ENCODE data around the gene MMP20. TPM values are rescaled to one million over a fixed set of nuclear protein-coding genes. Genes with fewer than 3 reads are reported as not detected.

Gene MMP20
- total RNA-seq, 4 donors from 2014 or later, result not detected

GRCh38 chr11:102604875-102605274 lies 20.3 kb downstream of the MMP20 start:
- 82% methylated on average over 3 of the region's 3 CpGs for WGBS
- no peak for DNase-seq (ENCODE audit: extremely low spot score)
- H3K4me1 ChIP-seq, result peaks cover 0 to 4% (median 2%) of the 10 kb centered on the region in 4 donors
- no peaks in the 10 kb centered on the region for H3K9me3 ChIP-seq
- H3K36me3 ChIP-seq, result no peaks in the 10 kb centered on the region
- no peak for TF ChIP-seq POLR2A (IDR thresholded peaks at IDR 0.05; ENCODE audit: low read depth)
- TF ChIP-seq EP300 (IDR thresholded peaks at IDR 0.05), result no peak
- TF ChIP-seq CTCF (IDR thresholded peaks at IDR 0.05), result no peak
- no peak for TF ChIP-seq POLR2AphosphoS5 (IDR thresholded peaks at IDR 0.05)
- intact Hi-C loops (cut with DNase I), result no loop called here
- H3K27me3 ChIP-seq, result no peaks in the 10 kb centered on the region
- H3K4me3 ChIP-seq, result no peak overlapping the region
- no peak overlapping the region for H3K27ac ChIP-seq (replicated peaks in 1 of 4)

GRCh38 chr11:102604011-102604410 lies 21.1 kb downstream of the MMP20 start:
- 80% methylated on average over 1 of the region's 1 CpG for WGBS

GRCh38 chr11:102603576-102603975 lies 21.6 kb downstream of the MMP20 start:
- Histone ChIP-seq H3K9me3 (no peaks in the 10 kb centered on the region), H3K36me3 (no peaks in the 10 kb centered on the region), H3K27ac (replicated peaks in 1 of 4) (peak overlapping the region in 2 of 4 donors; percentile 33 to 37), H3K4me1 (peaks cover 0 to 12% (median 2%) of the 10 kb centered on the region in 4 donors), H3K27me3 (no peaks in the 10 kb centered on the region), H3K4me3 (no peak overlapping the region)
- no peak for DNase-seq (ENCODE audit: extremely low spot score)
- intact Hi-C loops (cut with DNase I), result no loop called here
- TF ChIP-seq EP300 (IDR thresholded peaks at IDR 0.05) (no peak), POLR2AphosphoS5 (IDR thresholded peaks at IDR 0.05) (no peak), POLR2A (IDR thresholded peaks at IDR 0.05; ENCODE audit: low read depth) (no peak), CTCF (IDR thresholded peaks at IDR 0.05) (no peak)
- WGBS, result 63% methylated on average over 5 of the region's 5 CpGs

More at GRCh38 chr11:102604011-102604410, 21.1 kb downstream of the MMP20 start:
- intact Hi-C loops (cut with DNase I), result no loop called here
- no peak for DNase-seq (ENCODE audit: extremely low spot score)
- no peak overlapping the region for H3K4me3 ChIP-seq
- no peak for TF ChIP-seq POLR2A (IDR thresholded peaks at IDR 0.05; ENCODE audit: low read depth)
- no peak for TF ChIP-seq CTCF (IDR thresholded peaks at IDR 0.05)
- TF ChIP-seq EP300 (IDR thresholded peaks at IDR 0.05), result no peak
- no peak for TF ChIP-seq POLR2AphosphoS5 (IDR thresholded peaks at IDR 0.05)
- no peaks in the 10 kb centered on the region for H3K27me3 ChIP-seq
- peaks cover 0 to 12% (median 2%) of the 10 kb centered on the region in 4 donors for H3K4me1 ChIP-seq
- H3K9me3 ChIP-seq, result no peaks in the 10 kb centered on the region
- H3K36me3 ChIP-seq, result no peaks in the 10 kb centered on the region
- peak overlapping the region in 1 of 4 donors; percentile 33 for H3K27ac ChIP-seq (replicated peaks in 1 of 4)

GRCh38 chr11:102603091-102603490 lies 22.0 kb downstream of the MMP20 start:
- WGBS, result 56% methylated on average over 5 of the region's 5 CpGs
- peak overlapping the region in 2 of 4 donors; percentile 37 to 44 for H3K27ac ChIP-seq (replicated peaks in 1 of 4)

More at GRCh38 chr11:102603091-102603490, 22.0 kb downstream of the MMP20 start:
- TF ChIP-seq POLR2A (IDR thresholded peaks at IDR 0.05; ENCODE audit: low read depth) (no peak), EP300 (IDR thresholded peaks at IDR 0.05) (no peak), CTCF (IDR thresholded peaks at IDR 0.05) (no peak), POLR2AphosphoS5 (IDR thresholded peaks at IDR 0.05) (no peak)
- Histone ChIP-seq H3K27me3 (no peaks in the 10 kb centered on the region), H3K4me3 (no peak overlapping the region), H3K9me3 (no peaks in the 10 kb centered on the region), H3K4me1 (peaks cover 0 to 12% (median 2%) of the 10 kb centered on the region in 4 donors), H3K36me3 (no peaks in the 10 kb centered on the region)
- intact Hi-C loops (cut with DNase I), result no loop called here
- no peak for DNase-seq (ENCODE audit: extremely low spot score)

Measured in esophagus muscularis mucosa (tissue), 4 donors.